ENCODE data around the gene MAPKBP1. TPM values are rescaled to one million over a fixed set of nuclear protein-coding genes. Genes with fewer than 3 reads are reported as not detected.

MAPKBP1 gene
- total RNA-seq, 1 donor from 2014 or later, result 27.6 TPM

- DNase-seq (ENCODE audit: low spot score in 2 of 2), result no peak
- Histone ChIP-seq H3K27me3 (no peaks in the 10 kb centered on the region), H3K9me3 (no peaks in the 10 kb centered on the region), H3K4me3 (no peak overlapping the region), H3K27ac (no peak overlapping the region), H3K36me3 (peaks cover 41 to 71% of the 10 kb centered on the region in 2 donors), H3K4me1 (no peaks in the 10 kb centered on the region)
- intact Hi-C loops (cut with DNase I), result no loop called here
- TF ChIP-seq, protein P1, sequence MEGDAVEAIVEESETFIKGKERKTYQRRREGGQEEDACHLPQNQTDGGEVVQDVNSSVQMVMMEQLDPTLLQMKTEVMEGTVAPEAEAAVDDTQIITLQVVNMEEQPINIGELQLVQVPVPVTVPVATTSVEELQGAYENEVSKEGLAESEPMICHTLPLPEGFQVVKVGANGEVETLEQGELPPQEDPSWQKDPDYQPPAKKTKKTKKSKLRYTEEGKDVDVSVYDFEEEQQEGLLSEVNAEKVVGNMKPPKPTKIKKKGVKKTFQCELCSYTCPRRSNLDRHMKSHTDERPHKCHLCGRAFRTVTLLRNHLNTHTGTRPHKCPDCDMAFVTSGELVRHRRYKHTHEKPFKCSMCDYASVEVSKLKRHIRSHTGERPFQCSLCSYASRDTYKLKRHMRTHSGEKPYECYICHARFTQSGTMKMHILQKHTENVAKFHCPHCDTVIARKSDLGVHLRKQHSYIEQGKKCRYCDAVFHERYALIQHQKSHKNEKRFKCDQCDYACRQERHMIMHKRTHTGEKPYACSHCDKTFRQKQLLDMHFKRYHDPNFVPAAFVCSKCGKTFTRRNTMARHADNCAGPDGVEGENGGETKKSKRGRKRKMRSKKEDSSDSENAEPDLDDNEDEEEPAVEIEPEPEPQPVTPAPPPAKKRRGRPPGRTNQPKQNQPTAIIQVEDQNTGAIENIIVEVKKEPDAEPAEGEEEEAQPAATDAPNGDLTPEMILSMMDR (IDR thresholded peaks at IDR 0.05), result no peak
These were observed 70.5 kb downstream of the MAPKBP1 start for GRCh38 chr15:41844814-41845213.

- TF ChIP-seq, protein P1 (IDR thresholded peaks at IDR 0.05), result no peak
- H3K36me3 ChIP-seq, result peaks cover 29 to 51% of the 10 kb centered on the region in 2 donors
- H3K4me1 ChIP-seq, result no peaks in the 10 kb centered on the region
- H3K27ac ChIP-seq, result no peak overlapping the region
- H3K27me3 ChIP-seq, result no peaks in the 10 kb centered on the region
- H3K9me3 ChIP-seq, result no peaks in the 10 kb centered on the region
- H3K4me3 ChIP-seq, result no peak overlapping the region
- no peak for DNase-seq (ENCODE audit: low spot score in 2 of 2)
- intact Hi-C loops (cut with DNase I), result no loop called here
These were observed 72.9 kb downstream of the MAPKBP1 start for GRCh38 chr15:41847206-41847605.

DNA sequence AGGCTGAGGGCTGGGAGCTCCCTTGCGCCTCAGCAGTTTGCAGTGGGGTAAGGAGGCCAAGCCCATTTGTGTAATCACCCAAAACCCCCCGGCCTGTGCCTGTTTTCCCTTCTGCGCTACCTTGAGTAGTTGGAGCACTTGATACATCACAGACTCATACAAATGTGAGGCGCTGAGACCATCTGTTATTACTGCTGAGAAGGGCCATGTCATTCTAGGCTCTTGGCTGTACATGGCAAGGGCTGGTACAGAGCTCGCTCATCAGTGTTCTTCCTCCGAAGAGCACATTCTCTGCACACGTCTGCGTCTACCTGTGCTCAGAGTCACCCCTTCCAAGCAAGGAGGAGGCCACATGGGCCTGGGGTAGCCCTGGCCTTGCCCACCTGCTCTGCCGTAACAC lies 73.7 kb downstream of the MAPKBP1 start:
- H3K27ac ChIP-seq, result no peak overlapping the region
- H3K4me1 ChIP-seq, result no peaks in the 10 kb centered on the region
- no peaks in the 10 kb centered on the region for H3K9me3 ChIP-seq
- no peaks in the 10 kb centered on the region for H3K27me3 ChIP-seq
- no peak for DNase-seq (ENCODE audit: low spot score in 2 of 2)
- no peak overlapping the region for H3K4me3 ChIP-seq
- intact Hi-C loops (cut with DNase I), result no loop called here
- TF ChIP-seq, protein P1 (IDR thresholded peaks at IDR 0.05), result no peak
- H3K36me3 ChIP-seq, result peaks cover 28 to 47% of the 10 kb centered on the region in 2 donors

GRCh38 chr15:41848631-41849030 lies 74.3 kb downstream of the MAPKBP1 start:
- H3K27me3 ChIP-seq, result no peaks in the 10 kb centered on the region
- peaks cover 28 to 41% of the 10 kb centered on the region in 2 donors for H3K36me3 ChIP-seq
- no peak for DNase-seq (ENCODE audit: low spot score in 2 of 2)
- H3K4me3 ChIP-seq, result no peak overlapping the region
- no peaks in the 10 kb centered on the region for H3K9me3 ChIP-seq
- H3K27ac ChIP-seq, result no peak overlapping the region
- TF ChIP-seq, protein P1 (IDR thresholded peaks at IDR 0.05), result no peak
- intact Hi-C loops (cut with DNase I), result no loop called here
- H3K4me1 ChIP-seq, result no peaks in the 10 kb centered on the region

DNA sequence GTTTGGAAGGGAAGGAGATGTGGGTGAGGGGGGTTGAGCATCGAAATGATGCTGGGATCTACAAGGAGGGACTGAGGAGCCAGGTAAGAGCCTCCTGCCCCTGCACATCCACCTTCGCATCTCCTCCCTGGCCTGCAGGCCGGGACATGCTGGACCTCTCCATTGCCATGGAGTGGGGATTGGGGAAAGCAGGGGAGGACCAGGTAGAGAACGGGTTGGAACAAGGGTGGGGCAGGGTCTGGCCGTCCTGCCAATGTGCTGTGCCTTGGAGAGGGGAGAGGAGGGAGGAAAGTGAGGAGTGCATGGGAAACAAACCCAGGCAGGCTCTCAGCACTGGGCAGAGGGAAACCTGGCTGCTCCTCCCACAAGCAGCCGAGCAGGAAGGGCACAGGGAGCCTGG lies 74.9 kb downstream of the MAPKBP1 start:
- Histone ChIP-seq H3K27ac (no peak overlapping the region), H3K36me3 (peaks cover 28 to 40% of the 10 kb centered on the region in 2 donors)

More for the DNA sequence above, 74.9 kb downstream of the MAPKBP1 start:
- no peak for DNase-seq (ENCODE audit: low spot score in 2 of 2)
- TF ChIP-seq, protein P1 (IDR thresholded peaks at IDR 0.05), result no peak
- intact Hi-C loops (cut with DNase I), result no loop called here
- Histone ChIP-seq H3K4me1 (no peaks in the 10 kb centered on the region), H3K27me3 (no peaks in the 10 kb centered on the region), H3K4me3 (no peak overlapping the region), H3K9me3 (no peaks in the 10 kb centered on the region)

Measured in ascending aorta (tissue), 2 donors.